VCaP (cell line): ENCODE results near the gene RPS24.

Source experiments
- H3K27ac ChIP-seq: fragments of 450-650 bp; 2 replicates; pipeline ENCODE4 v1.5.1; 2017
- TF ChIP-seq, protein P1 (sequence below): fragments of 450-650 bp; conservative IDR thresholded peaks from 2 replicates; pipeline ENCODE4 v1.5.1; 2017; ENCODE audit warnings: mild to moderate bottlenecking, moderate library complexity

Gene RPS24

GRCh38 chr10:78082636-78083035, 49.0 kb downstream of the RPS24 start:
- TF ChIP-seq, protein P1, sequence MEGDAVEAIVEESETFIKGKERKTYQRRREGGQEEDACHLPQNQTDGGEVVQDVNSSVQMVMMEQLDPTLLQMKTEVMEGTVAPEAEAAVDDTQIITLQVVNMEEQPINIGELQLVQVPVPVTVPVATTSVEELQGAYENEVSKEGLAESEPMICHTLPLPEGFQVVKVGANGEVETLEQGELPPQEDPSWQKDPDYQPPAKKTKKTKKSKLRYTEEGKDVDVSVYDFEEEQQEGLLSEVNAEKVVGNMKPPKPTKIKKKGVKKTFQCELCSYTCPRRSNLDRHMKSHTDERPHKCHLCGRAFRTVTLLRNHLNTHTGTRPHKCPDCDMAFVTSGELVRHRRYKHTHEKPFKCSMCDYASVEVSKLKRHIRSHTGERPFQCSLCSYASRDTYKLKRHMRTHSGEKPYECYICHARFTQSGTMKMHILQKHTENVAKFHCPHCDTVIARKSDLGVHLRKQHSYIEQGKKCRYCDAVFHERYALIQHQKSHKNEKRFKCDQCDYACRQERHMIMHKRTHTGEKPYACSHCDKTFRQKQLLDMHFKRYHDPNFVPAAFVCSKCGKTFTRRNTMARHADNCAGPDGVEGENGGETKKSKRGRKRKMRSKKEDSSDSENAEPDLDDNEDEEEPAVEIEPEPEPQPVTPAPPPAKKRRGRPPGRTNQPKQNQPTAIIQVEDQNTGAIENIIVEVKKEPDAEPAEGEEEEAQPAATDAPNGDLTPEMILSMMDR, result no peak

More at GRCh38 chr10:78082636-78083035, 49.0 kb downstream of the RPS24 start:
- H3K27ac ChIP-seq, result no peak overlapping the region
